PC-9 (cell line): ENCODE data around the gene BNIPL.

ENCODE experiments used
- CTCF ChIP-seq: fragments of 200-600 bp; sonication (generic); conservative IDR thresholded peaks from 2 replicates; pipeline ENCODE4 v1.6.1; 2017; ENCODE audit warnings: mixed run types, antibody characterized with exemption, mild to moderate bottlenecking, moderate library complexity
- EZH2 ChIP-seq: fragments of 200-600 bp; sonication (generic); IDR thresholded peaks from 2 replicates; pipeline ENCODE4 v1.8.0; 2017; ENCODE audit warnings: antibody characterized with exemption, low read depth

GRCh38 chr1:151072224-151072623, 35.8 kb downstream of the BNIPL start:
- no peak for TF ChIP-seq CTCF
- no peak for TF ChIP-seq EZH2
